Measurements from ENCODE around the gene CTTN.
A peak's percentile ranks its signal among the peaks of the same experiment; 100 is the strongest.

Gene CTTN

GRCh38 chr11:70397983-70398833, at the start of gene CTTN:
TSS of gene CTTN (plus strand) at chr11:70398529. CDS start at chr11:70407298, 8,769 bp downstream.
- DNase-seq, result peak; percentile 82

DNA sequence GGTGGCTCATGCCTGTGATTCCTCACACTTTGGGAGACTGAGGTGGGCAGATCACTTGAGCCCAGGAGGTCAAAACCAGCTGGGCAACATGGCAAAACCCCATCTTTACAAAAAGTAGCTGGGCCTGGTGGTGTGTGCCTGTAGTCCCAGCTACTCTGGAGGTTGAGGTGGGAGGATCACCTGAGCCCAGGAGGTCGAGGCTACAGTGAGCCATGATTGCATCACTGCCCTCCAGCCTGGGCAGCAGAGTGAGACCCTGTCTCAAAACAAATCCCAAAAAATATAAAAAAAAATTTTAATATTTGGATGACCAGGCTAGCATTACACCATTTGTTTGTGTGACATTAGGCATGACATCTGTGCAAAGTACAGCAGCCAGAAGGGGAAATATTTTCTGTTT, 49.7 kb upstream of the CTTN start:
- DNase-seq, result no peak

GRCh38 chr11:70351646-70352045, 46.7 kb upstream of the CTTN start:
- no peak for DNase-seq

- no peak for DNase-seq
Measured at GRCh38 chr11:70352100-70352499, 46.2 kb upstream of the CTTN start.

- no peak for DNase-seq
Measured at GRCh38 chr11:70352601-70353000, 45.7 kb upstream of the CTTN start.

GRCh38 chr11:70353329-70353728, 45.0 kb upstream of the CTTN start:
- no peak for DNase-seq

GRCh38 chr11:70353900-70354568, 44.3 kb upstream of the CTTN start:
- no peak for DNase-seq

- DNase-seq, result no peak
Measured at GRCh38 chr11:70354629-70355028, 43.7 kb upstream of the CTTN start.

DNA sequence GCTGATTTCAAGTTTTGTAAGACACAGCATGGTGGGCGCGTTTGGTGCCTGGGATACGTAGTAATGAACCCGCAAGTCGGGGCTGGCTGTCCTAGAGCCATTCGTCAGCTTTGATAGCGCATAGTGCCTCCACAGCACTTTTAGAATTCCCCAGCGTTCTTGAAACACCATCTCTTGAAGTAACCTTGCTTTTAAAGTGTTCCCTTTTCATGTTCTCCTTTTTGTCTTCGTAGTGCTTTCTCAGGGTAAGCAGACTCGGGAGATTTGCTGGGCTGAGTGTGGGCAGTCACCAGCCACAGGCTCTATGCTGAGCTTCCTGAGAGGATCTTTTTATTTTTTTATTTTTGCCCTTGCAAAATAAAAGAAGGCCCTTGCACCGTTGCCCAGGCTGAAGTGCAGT, 39.6 kb upstream of the CTTN start:
- no peak for DNase-seq

DNA sequence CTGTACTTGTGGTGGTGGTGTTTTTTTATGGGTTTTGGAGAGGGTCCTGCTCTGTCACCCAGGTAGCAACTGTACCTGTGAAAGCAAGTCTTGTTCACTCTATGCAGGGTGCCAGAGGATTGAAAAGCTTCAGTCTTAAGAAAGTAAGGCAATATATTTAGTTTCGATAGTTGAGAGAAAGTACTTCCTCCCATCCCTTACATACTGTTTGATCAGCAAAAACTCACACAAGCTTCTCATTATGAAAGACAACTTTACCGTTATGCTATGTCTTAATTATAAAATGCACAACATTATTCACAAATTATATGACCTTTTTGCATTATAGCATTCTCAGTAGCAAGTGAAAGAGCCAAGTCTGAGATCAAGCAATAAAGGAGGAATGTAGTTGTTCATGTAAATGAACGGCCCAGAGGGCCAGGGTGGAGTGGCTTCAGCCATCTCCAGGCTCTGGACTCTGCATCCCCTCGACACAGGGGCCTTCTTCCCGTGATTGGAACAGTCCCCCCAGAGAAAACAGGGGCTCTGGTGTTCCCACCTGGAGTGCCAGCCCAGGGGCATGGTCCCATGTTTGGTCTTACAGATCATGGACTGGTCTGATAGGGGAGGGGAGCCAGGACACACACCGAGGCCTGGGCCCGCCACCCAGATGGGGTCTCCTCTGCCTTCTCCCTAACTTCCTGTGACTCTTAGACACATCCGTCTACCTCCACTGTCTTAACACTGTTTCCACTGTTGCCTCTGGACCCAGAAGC, 38.7 kb upstream of the CTTN start:
- no peak for DNase-seq

DNA sequence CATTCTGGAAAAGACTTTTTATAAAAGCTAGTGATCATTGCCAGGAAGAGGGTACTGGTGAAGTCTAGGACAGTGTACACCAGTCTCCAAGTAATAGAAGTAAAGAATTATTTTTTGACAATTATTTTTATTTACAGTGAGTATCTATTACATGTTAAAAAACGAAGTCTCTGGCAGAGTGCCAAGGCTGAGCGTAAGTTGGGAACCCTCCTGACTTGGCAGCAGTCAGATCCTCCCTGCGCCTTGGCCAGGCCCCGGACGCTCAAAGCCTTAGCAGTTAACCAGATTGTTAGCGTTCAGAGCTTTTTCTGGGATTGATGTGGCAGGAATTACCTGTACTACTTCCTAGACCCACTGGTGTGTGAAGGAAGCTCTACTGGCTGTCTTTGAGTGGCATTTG, 38.1 kb upstream of the CTTN start:
- no peak for DNase-seq

- no peak for DNase-seq
Measured at GRCh38 chr11:70364178-70364577, 34.2 kb upstream of the CTTN start.

- DNase-seq, result peak; percentile 52
Measured at GRCh38 chr11:70364745-70365543, 33.4 kb upstream of the CTTN start.

GRCh38 chr11:70365544-70365927, 32.8 kb upstream of the CTTN start:
- no peak for DNase-seq

GRCh38 chr11:70367071-70367470, 31.3 kb upstream of the CTTN start:
- DNase-seq, result no peak

DNA sequence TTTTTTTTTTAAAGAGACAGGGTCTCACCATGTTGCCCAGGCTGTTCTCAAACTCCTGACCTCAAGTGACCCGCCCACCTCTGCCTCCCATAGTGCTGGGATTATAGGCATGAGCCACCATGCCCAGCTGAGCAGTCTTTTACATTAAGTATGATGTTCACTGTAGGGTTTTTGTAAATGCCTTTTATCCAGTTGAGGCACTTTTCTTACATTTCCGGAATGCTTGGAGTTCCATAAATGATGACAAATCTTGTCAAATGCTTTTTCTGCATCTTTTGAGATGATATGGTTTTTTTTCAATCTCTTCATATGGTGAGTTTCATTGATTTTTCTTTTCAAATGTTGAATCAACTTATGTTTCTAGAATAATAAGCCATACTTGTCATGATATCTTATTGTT, 29.4 kb upstream of the CTTN start:
- no peak for DNase-seq

GRCh38 chr11:70371241-70371640, 27.1 kb upstream of the CTTN start:
- no peak for DNase-seq

DNA sequence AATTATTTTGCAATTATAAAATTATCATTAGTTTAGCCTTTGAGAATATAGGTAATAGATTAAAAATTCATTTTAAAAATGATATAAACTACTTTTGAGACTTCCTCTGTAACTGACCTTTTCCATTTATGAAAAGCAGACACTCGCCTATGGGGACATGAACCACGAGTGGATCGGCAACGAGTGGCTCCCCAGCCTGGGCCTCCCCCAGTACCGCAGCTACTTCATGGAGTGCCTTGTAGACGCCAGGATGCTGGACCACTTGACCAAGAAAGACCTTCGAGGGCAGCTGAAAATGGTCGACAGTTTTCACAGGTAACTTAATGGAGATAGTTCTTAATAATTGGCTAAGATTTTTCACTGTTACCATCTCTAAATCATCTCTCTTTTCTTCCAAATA, 26.3 kb upstream of the CTTN start:
- no peak for DNase-seq

GRCh38 chr11:70376621-70377020, 21.7 kb upstream of the CTTN start:
- DNase-seq, result no peak

DNA sequence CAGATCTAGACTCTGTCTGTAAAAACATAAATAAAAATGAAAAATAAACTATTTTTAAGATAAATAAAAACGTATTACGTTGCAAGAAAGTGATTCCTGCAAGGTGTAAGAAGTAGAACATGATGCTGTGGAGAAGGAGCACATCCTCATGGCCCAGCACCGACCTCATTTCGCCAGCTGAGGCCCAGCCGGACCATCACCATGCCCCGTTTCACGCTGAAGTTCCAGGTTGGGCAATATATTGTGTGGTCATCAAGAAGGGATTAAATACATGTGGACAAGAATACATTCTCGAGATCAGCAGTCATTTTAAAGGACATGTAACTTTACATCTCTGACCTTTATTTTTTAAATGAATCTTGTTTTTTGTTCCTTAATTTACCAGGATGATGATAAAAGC, 20.7 kb upstream of the CTTN start:
- DNase-seq, result no peak

GRCh38 chr11:70378506-70379134, 19.7 kb upstream of the CTTN start:
- no peak for DNase-seq

GRCh38 chr11:70381350-70381749, 17.0 kb upstream of the CTTN start:
- DNase-seq, result no peak
